GM12891 (cell line): ENCODE measurements around the gene KRT82.

ENCODE experiments used
- DNase-seq: peaks from one replicate; pipeline ENCODE4 v3.0.0; 2011; ENCODE audit warnings: low spot score; ENCODE audit not compliant: insufficient read length
- FAIRE-seq: peaks from 2 replicates; lab custom pipeline; 2011; peaks lifted over from hg19 to GRCh38; lab: Jason Lieb, UNC
- PAX5 ChIP-seq: IDR thresholded peaks from 2 replicates; pipeline ENCODE4 v1.6.1; 2011; ENCODE audit warnings: low read length, moderate library complexity, mild to moderate bottlenecking; ENCODE audit not compliant: insufficient read depth, severe bottlenecking
- POLR2A ChIP-seq: IDR thresholded peaks from 2 replicates; pipeline ENCODE4 v1.6.1; 2011; ENCODE audit warnings: low read depth, low read length, control low read depth
- POLR2AphosphoS5 ChIP-seq: IDR thresholded peaks from 2 replicates; pipeline ENCODE4 v1.6.1; 2011; ENCODE audit warnings: low read depth, low read length, control low read depth
- POU2F2 ChIP-seq: IDR thresholded peaks from 2 replicates; pipeline ENCODE4 v1.6.1; 2011; ENCODE audit warnings: low read depth, mild to moderate bottlenecking, control low read depth, low read length, moderate library complexity
- SPI1 ChIP-seq: IDR thresholded peaks from 2 replicates; pipeline ENCODE4 v1.6.1; 2011; ENCODE audit warnings: low read depth, low read length, control low read depth
- TAF1 ChIP-seq: IDR thresholded peaks from 2 replicates; pipeline ENCODE4 v1.6.1; 2011; ENCODE audit warnings: low read depth, low read length, control low read depth

Gene KRT82

GRCh38 chr12:52443966-52444365 lies 37.8 kb upstream of the KRT82 start:
- FAIRE-seq, result no peak
- TF ChIP-seq POLR2A (no peak), POLR2AphosphoS5 (no peak), POU2F2 (no peak), TAF1 (no peak), PAX5 (no peak), SPI1 (no peak)

GRCh38 chr12:52442600-52443061 lies 36.5 kb upstream of the KRT82 start:
- no peak for DNase-seq
- no peak for TF ChIP-seq PAX5
- TF ChIP-seq POLR2A, result no peak
- TF ChIP-seq POU2F2, result no peak
- no peak for TF ChIP-seq POLR2AphosphoS5
- no peak for TF ChIP-seq TAF1
- TF ChIP-seq SPI1, result no peak
- FAIRE-seq, result no peak

More at GRCh38 chr12:52443966-52444365, 37.8 kb upstream of the KRT82 start:
- DNase-seq, result no peak

DNA sequence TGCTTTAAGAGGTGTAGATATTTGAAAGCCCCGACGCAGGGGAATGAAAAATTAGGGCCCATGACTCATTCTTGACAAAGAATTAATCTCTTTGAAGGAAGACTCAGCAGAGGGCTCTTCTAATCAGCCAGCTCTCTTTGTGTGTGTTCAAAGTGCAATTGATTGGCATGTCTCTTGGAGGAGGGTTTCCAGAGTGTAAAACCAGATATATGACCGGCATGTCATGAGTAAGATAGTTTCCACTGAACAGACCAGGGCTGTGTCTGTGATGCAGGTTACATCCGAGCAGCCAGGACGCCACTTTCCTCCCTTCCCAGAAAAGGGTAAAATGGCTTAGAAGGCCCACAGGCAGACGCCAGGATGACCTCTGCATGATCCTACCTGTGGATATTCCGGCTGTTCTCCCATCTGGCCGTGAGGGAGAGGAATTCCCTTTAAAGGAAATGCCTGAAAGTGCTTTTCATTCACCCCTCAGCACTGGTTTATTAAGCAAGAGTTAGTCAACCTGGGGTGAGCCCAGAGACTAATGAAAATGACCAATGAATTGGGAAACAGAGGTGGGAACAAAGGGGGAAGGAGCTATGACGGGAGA lies 35.3 kb upstream of the KRT82 start:
- no peak for TF ChIP-seq POLR2A
- TF ChIP-seq SPI1, result no peak
- TF ChIP-seq PAX5, result no peak
- TF ChIP-seq TAF1, result no peak
- DNase-seq (no peak), FAIRE-seq (no peak)

- DNase-seq (no peak), FAIRE-seq (no peak)
- no peak for TF ChIP-seq PAX5
- TF ChIP-seq POU2F2, result no peak
- TF ChIP-seq POLR2AphosphoS5, result no peak
- no peak for TF ChIP-seq SPI1
- no peak for TF ChIP-seq POLR2A
- TF ChIP-seq TAF1, result no peak
Observed at GRCh38 chr12:52440821-52441319, 34.7 kb upstream of the KRT82 start.

DNA sequence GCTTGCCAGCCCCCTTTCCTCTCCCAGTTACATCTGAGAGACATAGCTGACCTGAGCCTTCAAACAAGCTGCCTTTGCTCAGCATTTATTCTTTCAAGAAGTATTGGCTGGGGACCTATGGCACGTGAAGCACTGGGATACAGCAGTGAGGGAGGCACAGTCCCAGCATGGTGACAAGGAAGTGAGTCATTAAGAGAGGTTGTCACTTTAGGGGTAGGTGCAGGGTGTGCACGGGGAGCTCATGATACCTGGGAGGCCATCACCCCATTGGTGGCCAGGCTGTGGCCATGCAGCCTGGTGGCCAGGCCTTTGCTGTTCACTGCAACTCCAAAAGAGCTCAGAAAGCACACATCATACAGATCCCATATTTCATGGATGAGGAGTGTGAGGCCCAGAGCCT lies 33.7 kb upstream of the KRT82 start:
- no peak for TF ChIP-seq POU2F2
- TF ChIP-seq PAX5, result no peak
- no peak for TF ChIP-seq POLR2A
- TF ChIP-seq TAF1, result no peak
- TF ChIP-seq POLR2AphosphoS5, result no peak
- no peak for TF ChIP-seq SPI1
- no peak for DNase-seq
- no peak for FAIRE-seq

DNA sequence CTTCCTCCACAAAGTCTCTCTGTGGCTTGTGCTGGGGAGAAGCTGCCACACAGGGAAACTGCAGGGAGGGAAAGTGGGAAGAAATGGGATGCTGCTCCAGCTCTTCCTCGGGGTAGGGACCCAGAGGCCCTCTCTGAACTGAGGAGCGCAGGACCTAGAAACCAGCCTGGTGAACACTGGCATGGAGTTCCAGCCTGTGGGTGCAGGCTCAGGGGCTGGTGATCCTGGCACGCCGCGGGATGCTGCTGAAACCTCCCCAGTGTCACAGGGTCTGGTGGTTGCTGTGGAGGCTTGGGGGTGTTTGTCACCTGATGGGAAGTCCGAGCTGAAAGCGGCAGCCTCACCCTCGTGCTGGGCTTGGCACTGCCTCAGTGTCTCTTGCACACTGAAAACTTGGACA lies 33.3 kb upstream of the KRT82 start:
- no peak for FAIRE-seq
- DNase-seq, result no peak
- no peak for TF ChIP-seq TAF1
- no peak for TF ChIP-seq SPI1
- no peak for TF ChIP-seq POLR2A
- TF ChIP-seq POU2F2, result no peak
- no peak for TF ChIP-seq PAX5
- TF ChIP-seq POLR2AphosphoS5, result no peak

GRCh38 chr12:52438305-52439301 lies 32.5 kb upstream of the KRT82 start:
- DNase-seq (no peak), FAIRE-seq (no peak)
- TF ChIP-seq PAX5 (no peak), SPI1 (no peak)

GRCh38 chr12:52437508-52437907 lies 31.4 kb upstream of the KRT82 start:
- TF ChIP-seq POLR2AphosphoS5, result no peak
- no peak for TF ChIP-seq POU2F2
- TF ChIP-seq POLR2A, result no peak
- TF ChIP-seq PAX5, result no peak
- no peak for TF ChIP-seq TAF1
- no peak for TF ChIP-seq SPI1
- no peak for DNase-seq
- FAIRE-seq, result no peak

DNA sequence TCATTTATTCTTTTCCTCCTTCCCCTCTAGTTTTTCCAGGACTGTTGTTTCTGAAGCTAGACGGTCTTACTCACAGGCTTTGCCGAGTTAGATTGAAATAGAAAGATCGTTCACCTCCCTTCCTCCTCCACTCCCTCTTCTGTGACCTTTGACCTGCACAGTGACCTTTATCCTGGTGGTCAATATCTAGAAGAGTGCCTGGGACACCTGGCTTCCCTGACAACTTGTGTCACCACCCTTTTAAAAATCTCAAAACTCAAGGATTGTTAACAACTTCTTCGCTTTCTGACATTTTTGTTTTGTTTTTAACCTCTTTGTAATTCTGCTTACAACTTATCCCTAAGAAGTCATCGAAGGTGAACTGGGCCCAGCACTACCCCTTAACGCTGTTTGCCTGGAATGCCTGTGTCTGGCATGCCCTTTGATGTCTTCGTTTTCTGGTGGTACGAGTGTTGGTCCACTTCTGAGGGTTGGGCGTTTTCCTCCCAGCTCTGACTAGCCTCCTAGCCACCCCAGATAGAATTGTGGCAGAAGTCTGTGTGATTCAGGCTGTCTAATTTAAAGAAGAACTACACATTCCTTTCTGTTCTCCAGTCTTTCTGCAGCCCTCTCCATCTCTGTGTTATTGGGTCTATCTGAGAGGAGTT lies 30.8 kb upstream of the KRT82 start:
- FAIRE-seq, result no peak
- no peak for DNase-seq

More for the DNA sequence above, 30.8 kb upstream of the KRT82 start:
- no peak for TF ChIP-seq POU2F2
- no peak for TF ChIP-seq TAF1
- TF ChIP-seq POLR2A, result no peak
- TF ChIP-seq POLR2AphosphoS5, result no peak
- no peak for TF ChIP-seq SPI1
- TF ChIP-seq PAX5, result no peak
